ENCODE data around the gene ALOX12. TPM values are rescaled to one million over a fixed set of nuclear protein-coding genes. Genes with fewer than 3 reads are reported as not detected.
A peak's percentile ranks its signal among the peaks of the same experiment; 100 is the strongest.

The ALOX12 gene
- total RNA-seq, 4 donors from 2014 or later, result not detected

DNA sequence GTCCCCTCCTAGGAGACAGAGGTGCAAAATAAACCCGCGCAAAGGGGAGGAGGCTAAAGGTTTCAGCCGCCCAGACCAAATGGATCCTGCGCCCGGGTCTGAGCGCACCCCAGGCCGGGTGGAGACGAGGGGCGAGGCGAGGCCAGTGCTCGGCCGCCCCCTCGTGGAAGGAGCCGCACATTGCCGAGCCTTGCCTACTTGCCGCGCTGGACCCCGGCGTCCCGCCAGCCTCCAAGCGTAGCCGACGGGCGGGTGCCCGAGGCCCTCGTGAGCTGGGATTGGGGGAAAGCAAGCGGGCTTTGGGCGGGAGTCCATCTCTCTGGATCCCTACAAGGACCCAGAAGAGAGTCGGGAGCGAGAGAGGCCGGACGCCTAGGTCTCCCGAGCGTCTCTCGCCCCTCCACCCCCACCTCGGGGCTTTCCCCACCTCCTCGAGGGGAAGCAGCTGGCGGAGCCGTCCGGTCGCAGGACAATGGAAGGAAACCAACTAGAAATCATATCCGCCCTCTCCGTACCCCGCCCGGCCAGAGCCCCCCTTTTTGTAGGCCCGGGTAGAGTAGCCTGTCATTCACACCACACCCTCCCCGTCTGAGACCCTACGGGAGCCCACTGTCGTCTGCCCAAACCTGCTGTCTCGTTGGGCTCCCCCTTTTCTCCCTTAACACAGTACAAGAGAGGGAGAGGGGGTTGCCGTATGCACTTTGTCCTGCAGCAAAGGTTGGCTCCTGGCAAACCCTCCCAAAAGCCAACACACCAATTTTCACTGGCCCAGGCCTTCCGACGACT lies 26.3 kb downstream of the ALOX12 start:
- peak; percentile 40 to 71 for DNase-seq
- Histone ChIP-seq H3K4me1 (peaks cover 28 to 38% of the 10 kb centered on the region in 2 donors), H3K4me3 (peak overlapping the region; percentile 30 to 49 (median 46)), H3K27me3 (peaks cover 14 to 16% (median 15%) of the 10 kb centered on the region in 3 donors), H3K36me3 (peaks cover 0 to 2% of the 10 kb centered on the region in 2 donors), H3K27ac (peak overlapping the region; percentile 93 to 99 (median 96)), H3K9me3 (no peaks in the 10 kb centered on the region)
- peak; percentile 8 to 31 for TF ChIP-seq POLR2A (IDR thresholded peaks at IDR 0.05)
- TF ChIP-seq, protein P1, sequence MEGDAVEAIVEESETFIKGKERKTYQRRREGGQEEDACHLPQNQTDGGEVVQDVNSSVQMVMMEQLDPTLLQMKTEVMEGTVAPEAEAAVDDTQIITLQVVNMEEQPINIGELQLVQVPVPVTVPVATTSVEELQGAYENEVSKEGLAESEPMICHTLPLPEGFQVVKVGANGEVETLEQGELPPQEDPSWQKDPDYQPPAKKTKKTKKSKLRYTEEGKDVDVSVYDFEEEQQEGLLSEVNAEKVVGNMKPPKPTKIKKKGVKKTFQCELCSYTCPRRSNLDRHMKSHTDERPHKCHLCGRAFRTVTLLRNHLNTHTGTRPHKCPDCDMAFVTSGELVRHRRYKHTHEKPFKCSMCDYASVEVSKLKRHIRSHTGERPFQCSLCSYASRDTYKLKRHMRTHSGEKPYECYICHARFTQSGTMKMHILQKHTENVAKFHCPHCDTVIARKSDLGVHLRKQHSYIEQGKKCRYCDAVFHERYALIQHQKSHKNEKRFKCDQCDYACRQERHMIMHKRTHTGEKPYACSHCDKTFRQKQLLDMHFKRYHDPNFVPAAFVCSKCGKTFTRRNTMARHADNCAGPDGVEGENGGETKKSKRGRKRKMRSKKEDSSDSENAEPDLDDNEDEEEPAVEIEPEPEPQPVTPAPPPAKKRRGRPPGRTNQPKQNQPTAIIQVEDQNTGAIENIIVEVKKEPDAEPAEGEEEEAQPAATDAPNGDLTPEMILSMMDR (IDR thresholded peaks at IDR 0.05 in 4 of 5, conservative IDR thresholded peaks at IDR 0.05 in 1 of 5), result peak; percentile 92 to 98 (median 96)
- intact Hi-C loops (cut with DNase I; ENCODE audit: low total_unique reads) (loop anchor here (1.0 to 10.0 kb wide), 2 partner anchors 108 to 463 kb away; partner anchors contain the start of genes POLR2A and SLC35G6), in situ Hi-C loops (cut with MboI; ENCODE audit: low sequenced_read_pairs in 4 of 4) (loop anchor here (25.0 kb wide), 2 partner anchors 360 to 385 kb away; partner anchors contain the start of genes C17orf100 (in 3 of the 4), MED31 (in 3 of the 4), KIAA0753 (in 1 of the 4) and TXNDC17 (in 1 of the 4))
- ATAC-seq, result peak; percentile 57

DNA sequence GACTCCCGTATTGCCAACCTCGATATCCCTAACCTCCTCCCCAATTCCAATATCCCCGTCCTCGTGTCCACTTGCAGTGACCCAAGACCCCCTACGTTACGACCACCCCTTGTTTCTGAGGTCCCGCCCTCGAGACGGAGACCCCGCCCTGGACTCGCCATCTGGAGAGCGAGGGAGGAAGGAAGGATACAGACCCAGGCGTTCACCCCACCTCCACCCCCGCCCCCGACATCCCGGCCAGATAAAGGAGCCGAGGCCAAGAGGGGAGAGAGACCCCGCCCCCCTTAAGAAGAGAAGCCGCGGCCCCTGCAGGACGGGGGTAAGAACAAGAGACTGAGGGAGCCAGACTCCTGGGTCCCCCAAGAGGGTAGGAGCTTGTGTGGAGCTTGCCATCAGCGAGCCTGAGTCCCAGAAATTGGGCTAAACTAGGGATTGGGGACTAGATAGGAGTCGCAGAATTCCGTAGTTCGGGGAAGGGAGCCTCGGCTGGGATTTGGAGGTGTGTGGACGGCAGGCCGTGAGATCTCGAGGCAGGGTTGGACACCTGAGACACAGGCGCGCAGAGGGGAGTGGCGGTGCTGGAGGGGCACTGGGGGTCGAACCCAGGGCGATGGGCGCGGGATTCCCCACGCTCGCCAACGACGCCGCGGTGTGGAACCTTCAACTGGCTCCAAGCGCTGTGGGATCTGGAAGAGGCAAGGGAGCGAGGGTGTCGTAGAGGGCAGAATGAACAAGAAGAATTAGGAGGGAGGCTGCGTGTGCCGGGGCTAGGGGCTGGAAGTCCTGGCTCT lies 27.1 kb downstream of the ALOX12 start, which contains the start of gene BCL6B:
Gene BCL6B, plus strand, starts transcription at position 270 of the 791 bp plus-strand sequence. CDS start 622 bp downstream, outside the sequence.
- Histone ChIP-seq H3K27me3 (peaks cover 14 to 16% (median 15%) of the 10 kb centered on the region in 3 donors), H3K9me3 (no peaks in the 10 kb centered on the region), H3K4me1 (peaks cover 22 to 35% of the 10 kb centered on the region in 2 donors), H3K36me3 (no peaks in the 10 kb centered on the region), H3K4me3 (peak within 1 kb of the TSS; percentile 35 to 56 (median 47)), H3K27ac (peak within 1 kb of the TSS; percentile 93 to 99 (median 96))
- intact Hi-C loops (cut with DNase I; ENCODE audit: low total_unique reads), result loop anchor here (1.0 to 10.0 kb wide), 2 partner anchors 109 to 462 kb away; partner anchors contain the start of genes POLR2A and SLC35G6
- TF ChIP-seq, protein P1 (IDR thresholded peaks at IDR 0.05 in 4 of 5, conservative IDR thresholded peaks at IDR 0.05 in 1 of 5), result no peak
- TF ChIP-seq POLR2A (IDR thresholded peaks at IDR 0.05), result no peak
- in situ Hi-C loops (cut with MboI; ENCODE audit: low sequenced_read_pairs in 4 of 4), result loop anchor here (25.0 kb wide), 2 partner anchors 361 to 386 kb away; partner anchors contain the start of genes C17orf100 (in 3 of the 4), MED31 (in 3 of the 4), KIAA0753 (in 1 of the 4) and TXNDC17 (in 1 of the 4)
- DNase-seq (no peak), ATAC-seq (no peak)

DNA sequence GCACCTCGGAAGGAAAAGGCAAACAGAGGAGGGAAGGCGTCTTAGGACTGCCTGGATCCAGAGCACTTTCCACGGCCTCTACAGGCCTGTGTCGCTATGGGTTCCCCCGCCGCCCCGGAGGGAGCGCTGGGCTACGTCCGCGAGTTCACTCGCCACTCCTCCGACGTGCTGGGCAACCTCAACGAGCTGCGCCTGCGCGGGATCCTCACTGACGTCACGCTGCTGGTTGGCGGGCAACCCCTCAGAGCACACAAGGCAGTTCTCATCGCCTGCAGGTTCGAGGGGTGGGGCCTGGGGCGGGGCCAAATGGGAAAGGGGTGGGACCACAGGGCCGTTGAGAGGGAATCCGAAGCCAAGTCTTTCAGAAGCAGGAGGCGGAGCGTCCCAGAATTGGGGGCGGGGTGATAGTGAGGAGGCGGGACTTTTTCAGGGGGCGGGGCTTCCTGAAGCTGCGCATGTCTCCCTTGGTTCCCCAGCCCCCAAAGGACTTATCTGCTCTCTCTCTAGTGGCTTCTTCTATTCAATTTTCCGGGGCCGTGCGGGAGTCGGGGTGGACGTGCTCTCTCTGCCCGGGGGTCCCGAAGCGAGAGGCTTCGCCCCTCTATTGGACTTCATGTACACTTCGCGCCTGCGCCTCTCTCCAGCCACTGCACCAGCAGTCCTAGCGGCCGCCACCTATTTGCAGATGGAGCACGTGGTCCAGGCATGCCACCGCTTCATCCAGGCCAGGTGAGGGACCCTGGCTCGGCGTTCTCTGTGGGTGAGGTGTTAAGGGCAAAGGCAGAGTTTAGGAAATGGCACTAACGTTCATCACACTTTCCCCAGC lies 27.9 kb downstream of the ALOX12 start:
- TF ChIP-seq POLR2A (IDR thresholded peaks at IDR 0.05), result peak; percentile 65 to 78
- TF ChIP-seq, protein P1 (IDR thresholded peaks at IDR 0.05 in 4 of 5, conservative IDR thresholded peaks at IDR 0.05 in 1 of 5), result no peak

More for the DNA sequence above, 27.9 kb downstream of the ALOX12 start:
- DNase-seq, result peak; percentile 69 to 88
- H3K4me1 ChIP-seq, result peaks cover 17 to 30% of the 10 kb centered on the region in 2 donors
- H3K9me3 ChIP-seq, result no peaks in the 10 kb centered on the region
- peak overlapping the region; percentile 35 to 56 (median 44) for H3K4me3 ChIP-seq
- intact Hi-C loops (cut with DNase I; ENCODE audit: low total_unique reads), result loop anchor here (10.0 kb wide), 1 partner anchor 461 kb away; the partner anchor contains the start of genes POLR2A and SLC35G6
- ATAC-seq, result peak; percentile 41 to 56
- peaks cover 14 to 16% (median 15%) of the 10 kb centered on the region in 3 donors for H3K27me3 ChIP-seq
- H3K27ac ChIP-seq, result peak overlapping the region; percentile 93 to 99 (median 96)
- no peaks in the 10 kb centered on the region for H3K36me3 ChIP-seq
- in situ Hi-C loops (cut with MboI; ENCODE audit: low sequenced_read_pairs in 4 of 4), result loop anchor here (25.0 kb wide), 2 partner anchors 361 to 386 kb away; partner anchors contain the start of genes C17orf100 (in 3 of the 4), MED31 (in 3 of the 4), KIAA0753 (in 1 of the 4) and TXNDC17 (in 1 of the 4)

All from gastrocnemius medialis (tissue), 4 donors.